Measurements from ENCODE around the gene ABR.
A peak's percentile ranks its signal among the peaks of the same experiment; 100 is the strongest.

The ABR gene

DNA sequence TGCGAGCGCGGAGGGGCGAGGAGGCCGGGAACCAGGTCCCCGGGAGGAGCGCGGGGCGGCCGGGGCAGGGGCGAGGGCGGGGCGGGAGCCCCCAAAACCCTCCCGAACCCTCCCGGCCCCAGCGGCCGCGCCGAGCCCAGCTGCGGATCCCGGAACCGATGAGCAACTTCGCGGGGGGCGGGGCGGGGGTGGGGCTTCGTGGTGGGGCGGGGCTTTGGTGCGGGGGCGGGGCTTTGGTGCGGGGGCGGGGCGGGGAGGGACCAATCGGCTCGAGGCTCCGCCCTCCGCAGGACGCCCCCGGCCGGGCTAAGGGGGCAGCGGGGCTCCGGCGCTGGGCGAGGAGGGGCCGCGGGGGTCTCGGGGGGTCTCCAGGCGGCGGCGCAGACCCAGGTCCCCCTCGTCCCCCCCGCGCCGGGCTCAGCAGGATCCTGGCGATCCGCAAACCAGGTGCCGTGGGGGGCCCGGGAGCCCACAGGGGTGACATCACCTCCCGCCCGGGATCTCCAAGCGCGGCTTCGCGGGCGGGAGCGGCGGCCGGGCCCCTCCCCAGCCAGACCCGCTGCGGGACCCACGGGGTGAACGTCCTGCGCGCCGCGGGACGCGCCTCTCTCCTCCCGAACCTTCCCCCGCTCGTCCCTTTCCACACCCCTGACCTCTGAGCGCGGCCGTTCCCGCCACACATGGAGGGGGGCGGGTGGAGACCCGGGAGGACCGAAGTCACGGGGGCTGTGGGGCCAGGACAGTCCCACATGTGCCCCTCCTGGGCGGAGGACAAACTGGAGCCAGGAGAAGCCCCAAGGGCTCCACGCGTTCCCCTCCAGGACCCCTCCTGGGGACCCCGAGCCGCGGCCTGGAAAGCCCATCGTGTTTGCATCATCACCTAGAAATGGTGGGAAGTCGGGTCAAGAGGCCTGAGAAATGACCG lies at the start of gene ABR:
Gene ABR, minus strand, starts transcription at position 164 of the 925 bp plus-strand sequence. CDS start 254 bp downstream, outside the sequence.
- peak; percentile 54 for DNase-seq (ENCODE audit: low read depth)

DNA sequence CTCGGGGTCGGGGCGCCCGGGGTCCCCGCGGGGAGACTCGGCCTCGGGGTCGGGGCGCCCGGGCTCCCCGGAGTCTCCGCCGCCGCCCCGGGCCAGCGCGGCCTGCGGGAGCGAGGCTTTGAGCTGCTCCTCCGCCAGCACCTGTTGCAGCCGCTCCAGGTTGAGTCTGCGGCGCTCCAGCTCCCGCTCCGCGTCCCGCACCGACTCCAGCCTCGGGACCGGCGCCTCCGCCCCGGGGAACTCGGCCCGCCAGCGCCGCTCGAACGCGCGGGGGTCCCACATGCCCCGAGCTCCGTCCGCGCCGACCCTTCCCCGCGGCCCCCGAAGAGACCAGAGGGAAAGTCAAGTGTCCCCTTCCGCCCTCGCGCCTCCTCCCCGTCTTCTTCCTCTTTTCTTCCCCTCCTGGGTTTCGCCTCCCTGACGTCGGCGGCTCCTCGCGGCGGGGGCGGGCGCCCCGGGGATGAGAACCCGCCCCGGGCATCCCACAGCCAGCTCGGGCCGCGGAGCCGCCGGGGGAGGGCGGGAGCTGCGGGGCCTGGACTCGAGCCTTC lies 49.6 kb upstream of the ABR start:
- DNase-seq (ENCODE audit: low read depth), result peak; percentile 7

DNA sequence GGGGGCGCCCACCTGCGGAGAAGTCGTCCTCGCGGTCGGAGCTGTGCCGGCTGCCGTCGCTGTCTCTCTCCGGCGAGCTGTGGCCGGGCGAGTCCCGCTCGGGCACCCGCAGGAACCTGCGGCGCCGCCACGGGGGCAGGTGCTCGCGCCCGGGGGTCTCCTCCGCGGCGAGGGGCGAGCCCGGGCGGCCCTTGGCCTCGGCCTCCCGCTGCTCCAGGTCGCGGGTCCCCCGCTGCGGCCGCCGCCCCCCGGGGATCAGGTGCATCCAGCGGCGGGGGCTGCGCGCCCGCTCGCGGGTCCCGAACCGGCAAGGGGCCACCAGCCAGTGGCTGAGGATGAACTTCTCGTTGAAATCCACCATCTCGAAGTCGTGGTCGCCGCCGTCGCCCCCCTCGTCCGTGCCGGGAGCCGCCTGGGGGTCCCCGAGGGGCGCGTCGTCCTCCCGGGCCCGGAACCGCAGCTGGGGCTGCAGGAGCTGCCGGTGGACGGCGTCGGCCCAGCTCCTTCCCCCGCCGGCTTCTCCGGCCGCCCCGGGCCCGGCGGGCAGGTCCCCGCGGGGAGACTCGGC lies 49.1 kb upstream of the ABR start:
- no peak for DNase-seq (ENCODE audit: low read depth)

DNA sequence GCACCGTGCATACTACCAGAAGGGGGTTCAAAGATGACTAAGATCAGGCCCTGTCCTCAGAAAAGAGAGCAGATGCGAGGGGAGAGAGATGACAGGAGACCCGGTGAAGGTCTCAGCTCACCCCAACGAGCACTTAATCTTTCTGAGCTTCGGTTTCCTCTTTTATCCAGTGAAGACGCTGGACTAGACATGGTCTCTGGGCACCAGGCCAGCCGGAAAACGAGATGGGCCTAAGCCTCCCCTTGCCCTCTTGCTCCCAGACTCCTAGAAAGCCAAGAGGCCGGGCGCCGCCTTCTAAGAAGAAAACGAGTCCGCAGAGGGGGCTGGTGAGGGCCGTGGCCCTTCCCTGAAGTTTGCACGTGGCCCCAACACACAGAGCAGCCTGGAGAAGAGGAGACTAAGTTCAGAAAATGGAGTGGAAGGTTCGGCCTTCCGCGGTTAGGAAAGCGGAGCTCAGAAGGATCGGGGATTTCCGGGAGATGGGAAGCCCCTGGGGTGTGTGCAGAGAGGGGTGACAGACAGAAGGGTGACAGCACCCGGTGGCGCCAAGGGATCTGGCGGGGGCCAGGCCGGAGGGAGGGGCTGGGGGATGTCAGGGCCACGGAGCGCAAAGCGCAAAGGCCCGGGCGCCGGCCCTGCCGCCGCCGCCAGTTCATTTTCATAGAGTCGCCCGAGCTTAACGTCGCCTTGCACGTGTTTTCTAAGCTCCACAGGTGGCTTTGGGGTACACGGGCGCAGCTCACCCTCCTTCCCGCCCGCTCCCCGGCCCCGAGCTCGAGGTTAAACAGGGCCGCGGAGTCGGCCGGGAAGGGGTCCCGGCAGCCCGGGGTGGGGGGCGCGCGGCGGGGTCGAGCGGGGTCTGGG lies 48.4 kb upstream of the ABR start:
- DNase-seq (ENCODE audit: low read depth), result no peak

DNA sequence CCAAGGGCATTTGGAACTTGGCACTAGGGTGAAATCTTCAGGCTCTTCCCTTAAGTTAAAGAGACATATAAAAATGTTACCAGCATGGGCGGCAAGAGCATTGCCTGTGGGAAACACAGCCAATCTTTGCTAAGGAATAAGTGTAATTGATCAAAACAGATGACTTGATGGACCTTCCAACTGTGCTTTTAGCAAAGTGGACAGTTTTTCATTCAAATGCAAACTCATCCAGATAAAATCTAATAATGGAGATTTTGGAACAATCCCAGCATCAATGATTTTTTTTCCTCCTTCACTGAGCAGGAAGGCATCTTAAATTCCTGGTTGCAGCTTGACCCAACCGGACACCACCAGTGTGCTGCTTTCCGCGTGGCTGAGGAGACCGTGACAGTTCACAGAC lies 47.6 kb upstream of the ABR start:
- no peak for DNase-seq (ENCODE audit: low read depth)

DNA sequence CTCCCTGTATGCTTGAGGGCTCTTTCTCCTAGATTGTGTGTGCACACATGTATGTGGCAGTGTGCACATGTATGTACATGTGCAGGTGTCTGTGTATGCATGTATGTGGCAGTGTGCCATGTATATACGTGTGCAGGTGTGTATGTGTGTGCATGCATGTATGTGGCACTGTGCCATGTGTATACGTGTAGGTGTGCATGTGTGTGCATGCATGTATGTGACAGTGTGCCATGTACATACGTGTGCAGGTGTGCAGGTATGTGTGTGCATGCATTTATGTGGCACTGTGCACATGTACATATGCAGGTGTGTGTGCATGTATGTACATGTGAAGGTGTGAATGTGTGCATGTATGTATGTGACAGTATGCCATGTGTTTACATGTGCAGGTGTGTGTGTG lies 46.5 kb upstream of the ABR start:
- no peak for DNase-seq (ENCODE audit: low read depth)

DNA sequence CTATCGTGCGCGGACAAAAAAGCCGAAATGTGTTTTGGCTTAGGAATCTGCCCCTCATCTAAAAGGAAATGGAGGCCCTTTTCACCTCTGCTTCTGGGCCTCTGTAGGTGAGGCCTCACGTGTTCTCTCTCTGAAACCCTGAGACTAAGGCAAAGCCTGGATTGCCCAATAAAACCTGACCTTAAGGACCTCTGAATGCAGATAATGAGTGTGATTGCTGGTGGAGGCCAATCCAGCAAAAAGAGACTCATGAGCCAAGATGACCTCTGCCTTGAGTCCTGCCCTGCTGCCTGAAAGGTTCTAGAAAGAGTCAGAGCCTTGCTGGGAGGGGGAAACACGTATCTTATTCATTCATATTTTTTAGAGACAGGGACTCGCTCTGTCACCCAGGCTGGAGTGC lies 44.5 kb upstream of the ABR start:
- DNase-seq (ENCODE audit: low read depth), result no peak

DNA sequence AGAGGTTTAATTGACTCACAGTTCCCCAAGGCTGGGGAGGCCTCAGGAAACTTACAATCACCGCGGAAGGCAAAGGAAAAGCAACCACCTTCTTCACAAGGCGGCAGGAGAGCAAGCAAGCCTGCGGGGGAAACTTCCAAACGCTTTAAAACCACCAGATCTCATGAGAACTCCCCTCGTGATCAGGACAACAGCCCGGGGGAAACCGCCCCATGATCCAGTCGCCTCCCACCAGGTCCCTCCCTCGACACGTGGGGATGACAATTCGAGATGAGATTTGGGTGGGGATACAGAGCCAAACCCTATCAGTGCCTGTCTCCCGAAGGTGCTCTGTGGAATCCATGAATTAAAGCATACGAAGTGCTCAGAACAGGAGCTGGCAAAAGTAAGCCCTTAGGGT lies 43.9 kb upstream of the ABR start:
- no peak for DNase-seq (ENCODE audit: low read depth)

DNA sequence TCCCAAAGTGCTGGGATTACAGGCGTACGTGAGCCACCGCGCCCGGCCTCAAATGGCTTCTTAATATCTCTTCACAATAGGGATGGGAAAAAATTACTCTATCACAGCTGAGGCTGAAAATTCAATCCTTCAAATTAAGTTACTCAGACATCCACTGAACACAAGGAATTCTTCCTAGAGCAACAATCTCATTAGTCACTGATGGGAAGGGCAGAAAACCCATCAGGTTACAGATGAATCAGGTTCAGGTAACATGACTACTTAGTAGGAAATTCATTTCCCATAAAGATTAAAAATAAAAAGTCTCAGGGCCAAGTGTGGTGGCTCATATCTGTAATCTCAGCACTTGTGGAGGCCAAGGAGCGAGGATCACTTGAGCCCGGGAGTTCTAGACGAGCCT lies 42.5 kb upstream of the ABR start:
- DNase-seq (ENCODE audit: low read depth), result no peak

DNA sequence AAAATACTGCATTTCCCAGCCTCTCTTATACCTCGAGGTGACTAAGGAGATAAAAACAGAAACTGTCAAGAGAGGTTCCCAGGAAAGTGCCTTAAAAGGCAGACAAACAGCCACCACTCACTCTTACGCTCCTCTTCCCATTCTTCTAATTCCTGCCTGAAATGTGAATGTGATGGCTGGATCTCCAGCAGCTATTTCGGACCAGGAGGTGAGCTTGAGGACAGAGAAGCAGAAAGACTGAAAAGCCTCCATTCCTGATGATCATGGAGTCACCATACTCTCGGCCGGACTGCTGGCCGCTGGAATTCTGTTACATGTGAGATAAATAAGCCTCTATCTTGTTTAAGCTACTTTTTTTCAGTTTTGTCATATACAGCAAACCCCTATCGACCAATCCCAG lies 41.4 kb upstream of the ABR start:
- DNase-seq (ENCODE audit: low read depth), result no peak

DNA sequence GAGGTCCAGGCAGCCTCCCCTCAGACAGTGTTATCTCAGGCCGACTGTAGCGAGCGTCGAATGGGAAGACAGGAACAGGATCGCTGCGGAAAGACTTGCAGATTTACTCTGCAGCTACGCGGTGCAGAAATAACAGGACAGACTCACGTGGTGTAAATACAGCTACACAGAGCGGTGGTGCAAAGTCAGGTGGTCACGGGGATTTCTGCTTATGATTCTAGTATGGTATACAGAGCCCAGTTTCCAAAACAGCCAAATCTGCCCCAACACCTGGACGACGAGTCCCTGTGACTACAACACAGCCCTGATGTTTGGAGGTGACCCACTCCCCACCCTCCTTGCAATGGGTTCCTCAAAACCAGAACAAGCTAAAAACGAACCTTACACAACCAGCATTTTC lies 40.6 kb upstream of the ABR start:
- DNase-seq (ENCODE audit: low read depth), result no peak

DNA sequence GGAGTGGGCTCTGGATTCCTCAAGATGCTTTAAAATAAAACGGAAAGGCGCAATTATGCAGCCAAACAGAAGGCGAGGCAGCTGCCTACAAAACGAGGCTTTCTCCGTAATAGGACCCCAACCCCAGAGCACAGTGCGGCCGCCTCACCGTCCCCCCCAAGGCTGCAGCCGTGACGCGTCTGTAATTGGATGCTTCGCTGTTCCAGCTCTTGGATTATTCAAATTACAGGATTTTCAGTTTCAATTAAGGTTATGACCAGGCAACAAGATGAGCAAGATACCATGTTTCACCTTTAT lies 37.3 kb upstream of the ABR start:
- DNase-seq (ENCODE audit: low read depth), result no peak

DNA sequence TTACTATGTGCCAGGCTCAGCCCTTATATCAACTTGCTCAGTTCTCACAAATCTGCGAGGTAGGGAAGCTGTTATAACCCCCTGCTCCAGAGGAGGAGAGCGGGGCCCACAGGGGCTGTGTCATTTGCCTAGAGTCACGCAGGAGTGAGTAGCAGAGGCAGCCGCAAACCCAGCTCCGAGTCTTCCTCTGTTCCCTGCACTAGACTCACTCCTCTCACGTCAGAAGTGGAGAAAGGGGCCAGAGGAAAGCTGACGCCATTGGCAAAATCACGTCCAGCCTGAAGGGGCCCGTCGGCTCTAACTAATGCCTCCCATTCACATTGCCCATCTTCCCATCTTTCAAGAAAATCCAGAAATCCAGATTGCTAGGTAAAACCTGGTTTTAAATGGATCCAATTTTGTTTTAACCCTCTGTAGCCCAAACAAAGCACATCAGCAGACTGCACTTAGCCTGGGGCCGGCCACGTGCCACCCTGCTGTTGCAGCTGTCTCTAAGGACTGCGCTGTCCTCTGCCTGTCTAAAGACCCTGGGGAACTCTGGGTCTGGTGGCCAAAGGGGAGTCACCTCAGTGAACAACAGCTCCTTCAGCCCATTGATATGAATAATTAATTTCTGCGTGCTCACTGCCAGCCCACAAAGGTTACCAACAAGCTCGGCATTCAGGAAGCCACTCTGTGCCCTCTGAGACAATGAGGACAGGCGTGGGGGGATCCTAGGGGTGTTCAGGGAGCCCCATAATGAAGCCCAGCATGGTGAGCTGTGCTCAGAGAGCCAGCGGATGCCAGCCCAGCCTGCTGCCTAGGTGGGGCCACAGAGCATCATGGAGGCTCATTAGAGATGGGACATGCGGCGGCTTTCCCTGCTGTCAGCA lies 36.7 kb upstream of the ABR start:
- no peak for DNase-seq (ENCODE audit: low read depth)

DNA sequence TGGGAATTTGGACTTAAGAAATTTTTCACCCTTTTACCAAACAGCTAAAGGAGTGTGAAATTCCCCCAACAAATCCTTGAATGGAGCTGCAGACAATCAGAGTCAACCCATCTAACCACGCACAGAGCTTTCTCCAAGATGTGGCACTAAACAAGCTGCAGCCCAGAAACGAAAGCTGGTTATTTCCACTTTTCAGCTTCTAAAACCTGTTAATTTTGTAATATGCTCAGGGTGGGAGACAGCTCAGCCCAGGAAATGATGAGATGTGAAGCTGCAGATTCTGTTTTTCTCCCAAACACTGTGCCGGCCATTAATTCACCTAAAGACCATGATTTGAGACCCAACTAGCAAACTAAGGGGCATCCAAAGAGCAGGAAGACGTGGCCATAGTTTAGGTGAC lies 33.2 kb upstream of the ABR start:
- DNase-seq (ENCODE audit: low read depth), result no peak

DNA sequence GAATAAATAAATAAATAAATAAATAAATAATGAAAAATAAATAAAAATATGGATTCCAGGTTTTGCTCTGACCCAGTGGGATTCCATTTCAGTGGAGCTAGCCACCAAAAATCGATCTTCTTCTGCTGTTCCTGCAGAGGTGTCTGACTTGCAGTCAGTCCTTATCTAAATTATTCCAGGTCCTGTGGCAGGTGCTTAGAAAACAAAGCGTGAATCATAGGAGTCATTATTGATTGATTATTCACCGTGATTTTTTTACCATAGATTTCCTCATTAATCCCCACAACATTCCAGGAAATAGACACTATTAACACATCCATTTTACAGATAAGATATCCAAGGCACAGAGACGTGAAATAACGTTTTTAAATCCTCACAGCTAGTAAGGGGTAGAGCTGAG lies 31.5 kb upstream of the ABR start:
- DNase-seq (ENCODE audit: low read depth), result no peak

DNA sequence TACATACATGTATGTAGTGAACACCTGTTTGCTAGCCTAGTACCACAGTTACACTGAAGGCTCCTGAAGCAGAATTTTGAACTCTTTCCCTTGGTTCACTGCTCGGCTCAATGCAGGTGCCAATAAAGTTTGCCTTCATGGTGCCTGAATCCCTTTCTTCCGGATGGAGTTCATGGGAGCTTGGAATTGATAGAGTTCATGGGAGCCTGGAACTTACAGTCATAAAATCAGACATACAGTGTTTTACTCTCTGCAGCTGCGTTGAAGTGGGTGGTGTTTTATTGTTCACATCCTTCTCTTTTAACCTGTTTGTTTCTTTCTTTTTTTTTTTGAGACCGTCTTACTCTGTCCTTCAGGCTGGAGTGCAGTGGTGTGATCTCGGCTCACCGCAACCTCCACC lies 29.2 kb upstream of the ABR start:
- DNase-seq (ENCODE audit: low read depth), result no peak

DNA sequence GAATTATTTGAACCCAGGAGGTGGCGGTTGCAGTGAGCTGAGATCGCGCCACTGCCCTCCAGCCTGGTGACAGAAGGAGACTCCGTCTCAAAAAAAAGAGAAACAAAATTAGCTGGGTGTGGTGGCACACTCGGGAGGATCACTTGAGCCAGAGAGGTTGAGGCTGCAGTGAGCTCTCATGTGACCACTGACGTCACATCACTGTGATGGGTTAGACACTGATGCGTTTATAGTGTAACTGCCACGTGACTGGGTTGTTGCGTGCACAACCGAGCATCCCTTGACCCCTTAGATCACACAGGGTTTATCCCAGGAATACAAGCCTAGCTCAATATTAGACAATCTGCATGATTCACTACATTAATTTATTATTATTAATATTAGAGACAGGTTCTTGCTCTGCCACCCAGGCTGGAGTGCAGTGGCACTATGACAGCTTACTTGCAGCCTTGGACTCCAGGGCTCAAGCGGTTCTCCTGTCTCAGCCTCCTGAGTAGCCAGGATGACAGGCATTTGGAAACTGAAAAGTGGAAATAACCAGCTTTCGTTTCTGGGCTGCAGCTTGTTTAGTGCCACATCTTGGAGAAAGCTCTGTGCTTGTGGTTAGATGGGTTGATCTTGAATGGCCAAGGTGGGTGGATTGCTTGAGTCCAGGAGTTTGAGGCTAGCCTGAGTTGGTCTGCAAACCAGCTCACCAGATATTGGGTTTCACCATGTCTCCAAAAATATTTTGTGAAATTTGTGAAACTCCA lies 26.4 kb upstream of the ABR start:
- no peak for DNase-seq (ENCODE audit: low read depth)

DNA sequence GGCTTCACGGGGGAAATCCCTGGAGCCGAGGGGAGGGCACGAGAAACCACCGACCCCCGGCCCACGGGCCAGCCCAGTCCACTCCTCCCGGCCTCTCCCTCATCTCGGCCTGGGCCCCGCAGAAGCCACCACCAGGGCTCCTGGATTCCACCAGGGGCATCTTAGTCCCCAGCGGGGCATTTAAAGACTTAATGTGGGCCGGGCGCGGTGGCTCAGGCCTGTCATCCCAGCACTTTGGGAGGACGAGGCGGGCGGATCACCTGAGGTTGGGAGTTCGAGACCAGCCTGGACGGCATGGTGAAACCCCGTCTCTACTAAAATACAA lies 24.1 kb upstream of the ABR start:
- DNase-seq (ENCODE audit: low read depth), result no peak

DNA sequence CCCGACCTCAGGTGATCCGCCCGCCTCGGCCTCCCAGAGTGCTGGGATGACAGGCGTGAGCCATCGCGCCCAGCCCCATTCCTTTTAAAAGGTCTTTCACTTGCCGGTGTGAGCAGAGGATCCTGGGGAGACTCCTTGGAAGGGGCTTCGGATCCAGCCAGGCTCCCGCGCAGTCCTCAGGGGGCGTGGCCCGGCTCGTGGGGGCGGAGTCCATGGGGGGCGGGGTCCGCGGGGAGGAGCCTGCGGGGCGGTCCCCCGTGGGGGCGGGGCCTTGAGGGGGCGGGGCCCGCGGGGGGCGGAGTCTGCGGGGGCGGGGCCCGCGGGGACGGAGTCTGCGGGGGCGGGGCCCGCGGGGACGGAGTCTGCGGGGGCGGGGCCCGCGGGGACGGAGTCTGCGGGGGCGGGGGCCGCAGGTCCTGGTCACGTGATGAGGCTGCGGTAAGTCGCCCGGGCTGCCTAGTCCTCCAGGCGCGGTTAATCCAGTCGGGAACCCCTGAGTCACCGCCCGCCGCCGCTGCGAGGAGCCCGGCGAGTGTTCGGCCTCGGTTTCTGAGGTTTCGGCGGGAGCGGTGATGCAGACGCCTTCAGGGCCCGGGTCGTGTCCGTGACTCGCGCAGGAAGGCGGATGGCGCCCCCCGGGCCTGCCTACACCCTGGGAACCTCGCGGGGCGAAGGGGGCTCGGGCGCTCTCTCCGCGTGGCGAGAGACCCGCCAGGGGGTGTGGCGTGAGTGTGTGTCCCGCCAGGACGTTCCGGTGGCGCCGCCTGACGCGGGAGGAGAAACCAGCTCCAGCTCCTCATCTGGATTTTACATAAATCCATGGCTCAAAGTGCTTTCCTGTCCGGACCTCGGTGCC lies 23.6 kb upstream of the ABR start:
- peak; percentile 32 for DNase-seq (ENCODE audit: low read depth)

DNA sequence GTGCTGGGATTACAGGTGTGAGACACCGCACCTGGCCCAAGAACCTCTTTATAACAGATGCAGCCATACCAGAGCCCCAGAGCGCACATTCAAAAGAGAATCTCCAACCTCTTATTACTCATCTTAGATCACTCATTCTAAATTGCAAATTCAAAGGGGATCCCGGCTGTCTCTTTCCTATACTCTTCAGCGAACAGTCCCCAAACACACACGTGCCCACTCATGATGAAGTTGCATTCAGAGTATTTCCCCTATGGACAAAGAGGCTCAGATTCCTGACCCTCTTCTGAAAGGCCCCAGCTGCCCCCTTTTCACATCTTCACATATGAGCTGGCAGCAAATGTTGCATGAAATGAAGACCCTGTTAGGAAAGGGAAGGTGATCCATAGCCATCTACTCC lies 22.5 kb upstream of the ABR start:
- DNase-seq (ENCODE audit: low read depth), result no peak
